Heart left ventricle (tissue), 16 donors: Measurements from ENCODE around the gene ELFN1. TPM values are rescaled to one million over a fixed set of nuclear protein-coding genes. Genes with fewer than 3 reads are reported as not detected.

Source experiments
- ATAC-seq, 4 donors: fragments of 200-7000 bp; cut with Tn5 transposase; one replicate each; pipeline ENCODE4 v1.9.1; 2020 to 2022; ENCODE audit warnings: moderate library complexity in 4 of 4, mild to moderate bottlenecking in 3 of 4, moderate number of reproducible peaks in 1 of 4
- DNase-seq, 5 donors: peaks; one replicate each; pipeline ENCODE4 v3.0.0-alpha.2; 2020
- H3K27ac ChIP-seq, 12 donors: fragments of 200-600 bp; sonication (generic) in 4 of 12; one replicate each; pipeline versions ENCODE4 v1.5.0 to v1.8.0; 2016 to 2022; ENCODE audit warnings: mild to moderate bottlenecking in 2 of 12
- H3K27me3 ChIP-seq, 9 donors: fragments of 200-600 bp; sonication (generic) in 2 of 9; one replicate each; pipeline versions ENCODE4 v1.5.1 to v1.8.0; 2016 to 2022; ENCODE audit warnings: mild to moderate bottlenecking in 3 of 9
- H3K36me3 ChIP-seq, 9 donors: fragments of 200-600 bp; sonication (generic) in 2 of 9; one replicate each; pipeline versions ENCODE4 v1.5.0 to v1.8.0; 2018 to 2022; ENCODE audit warnings: mild to moderate bottlenecking in 2 of 9
- H3K4me1 ChIP-seq, 12 donors: fragments of 200-600 bp; sonication (generic) in 4 of 12; one replicate each; pipeline versions ENCODE4 v1.5.0 to v1.8.0; 2016 to 2022; ENCODE audit warnings: mild to moderate bottlenecking in 3 of 12
- H3K4me3 ChIP-seq, 12 donors: fragments of 200-600 bp; sonication (generic) in 4 of 12; one replicate each; pipeline versions ENCODE4 v1.5.0 to v1.8.0; 2017 to 2022; ENCODE audit warnings: mild to moderate bottlenecking in 9 of 12, moderate library complexity in 4 of 12
- H3K9me3 ChIP-seq, 12 donors: fragments of 200-600 bp; sonication (generic) in 4 of 12; one replicate each; pipeline versions ENCODE4 v1.5.0 to v1.8.0; 2016 to 2022; ENCODE audit warnings: mild to moderate bottlenecking in 1 of 12
- CTCF ChIP-seq, 12 donors: fragments of 200-600 bp; sonication (generic) in 4 of 12; IDR thresholded peaks; one replicate each; pipeline versions ENCODE4 v1.5.0 to v1.8.0; 2018 to 2022; ENCODE audit warnings: antibody characterized with exemption in 12 of 12, mild to moderate bottlenecking in 5 of 12
- POLR2A ChIP-seq, 2 donors: fragments of 450-650 bp; IDR thresholded peaks; one replicate each; pipeline ENCODE4 v1.6.1; 2017; ENCODE audit warnings: antibody characterized with exemption in 2 of 2, mild to moderate bottlenecking in 2 of 2, moderate library complexity in 2 of 2
- WGBS, 4 donors: extraction: QIAGEN DNeasy Blood & Tissue Kit in 2 of 4; methylation state at CpG; one replicate each; pipeline versions ENCODE4 v1.1.5 to v1.1.7; 2013 to 2018; 5-methylcytosine and 5-hydroxymethylcytosine counted together
- intact Hi-C, 10 donors: fragments of 100-400 bp; cut with DNase I; formaldehyde crosslinking; loops; one replicate each; pipeline versions ENCODE4 v1.11.1 to v1.14.2; 2022
- polyA plus RNA-seq, 2 donors: library from polyadenylated mRNA; stranded (reverse); fragments of 200-250 nt; gene quantifications; one replicate each; pipeline ENCODE4 v1.2.3, GENCODE V29; 2013
- total RNA-seq, 9 donors: library from RNA; depleted of rRNA in 2 of 9; stranded (reverse); fragments of >200 nt in 2 of 9; fragmentation: NEBNext Ultra II Directional in 3 of 9; extraction: Animal tissue kit (Norgen Biotek cat#: 25700) in 3 of 9; gene quantifications; one replicate each; pipeline versions ENCODE4 v1.1.0 to v1.2.4, GENCODE V29; 2016 to 2023
- donor health status: ischemic (EF 13 %, LVEDD 7.1; RV severe dilation, severe dysfunction).
- donor health status: healthy with polysubstance abuse.
- donor health status: DM: no; HTN: yes; CAD: no.
- donor health status: DM: no; HTN: no; CAD: no.
- donor health status: ischemic (EF 25% LVEDD 6.9; RV normal size, moderate dysfunction).
- donor health status: ischemic (EF 25% LVEDD 5.7; RV mildly dilated, moderate dysfunction).
- donor health status: healthy.
- donor health status: DM: yes; HTN: yes; CAD: no.
- donor health status: ischemic (EF 35%, LVEDD 5.7; RV mildly dilated, moderate dysfunction).
- donor health status: nonischemic (EF 11% LVEDD 7.7; RV severe dilation, severe dysfunction).
- donor health status: DM: yes; HTN: yes; CAD: no.
- donor health status: PGD.
- donor health status: ischemic (EF 29% LVEDD 5.4; RV normal size, mild dysfunction).
- donor health status: nonischemic (EF 23%, LVEDD 6.1; RV moderate dilation, normal function).

ELFN1 gene
- total and polyA plus RNA-seq, 11 donors, result 2.6 to 18.6 (median 6.6) TPM

- H3K27me3 ChIP-seq, result no peaks in the 10 kb centered on the region
- 79 to 87% (median 85%) methylated on average over 11 of the region's 11 CpGs for WGBS, 4 donors
Observed at GRCh38 chr7:1695800-1696454, 25.9 kb downstream of the ELFN1 start.

GRCh38 chr7:1696671-1697498, 26.8 kb downstream of the ELFN1 start:
- no peaks in the 10 kb centered on the region for H3K36me3 ChIP-seq
- TF ChIP-seq POLR2A (IDR thresholded peaks at IDR 0.05) (no peak), CTCF (IDR thresholded peaks at IDR 0.05) (no peak)
- intact Hi-C loops, result no loop called here
- H3K27ac ChIP-seq, result no peak overlapping the region
- ATAC-seq (no peak), DNase-seq (peak in 3 of 5 donors; percentile 15 to 48 (median 18))
- H3K4me1 ChIP-seq, result peaks cover 0 to 31% (median 4%) of the 10 kb centered on the region in 12 donors
- 75 to 82% (median 75%) methylated on average over 25 to 28 of the region's 28 CpGs for WGBS, 4 donors
- no peaks in the 10 kb centered on the region for H3K27me3 ChIP-seq
- H3K9me3 ChIP-seq, result peaks cover 0 to 4% (median 0%) of the 10 kb centered on the region in 12 donors
- no peak overlapping the region for H3K4me3 ChIP-seq

More at GRCh38 chr7:1695800-1696454, 25.9 kb downstream of the ELFN1 start:
- TF ChIP-seq CTCF (IDR thresholded peaks at IDR 0.05) (no peak), POLR2A (IDR thresholded peaks at IDR 0.05) (no peak)
- Histone ChIP-seq H3K9me3 (no peaks in the 10 kb centered on the region), H3K4me1 (peaks cover 0 to 40% (median 7%) of the 10 kb centered on the region in 12 donors), H3K27ac (no peak overlapping the region), H3K36me3 (no peaks in the 10 kb centered on the region), H3K4me3 (no peak overlapping the region)
- ATAC-seq (no peak), DNase-seq (peak in 3 of 5 donors; percentile 4 to 17 (median 7))
- intact Hi-C loops, result no loop called here

- intact Hi-C loops, result no loop called here
- Histone ChIP-seq H3K4me1 (peaks cover 0 to 24% (median under 1%) of the 10 kb centered on the region in 12 donors), H3K27ac (no peak overlapping the region), H3K9me3 (peaks cover 0 to 12% (median 4%) of the 10 kb centered on the region in 12 donors), H3K27me3 (no peaks in the 10 kb centered on the region), H3K36me3 (no peaks in the 10 kb centered on the region), H3K4me3 (no peak overlapping the region)
- ATAC-seq, result no peak
- TF ChIP-seq POLR2A (IDR thresholded peaks at IDR 0.05) (no peak), CTCF (IDR thresholded peaks at IDR 0.05) (no peak)
- DNase-seq, result peak in 3 of 5 donors; percentile 3 to 19 (median 4)
- 73 to 78% (median 77%) methylated on average over 18 of the region's 18 CpGs for WGBS, 4 donors
Observed at GRCh38 chr7:1697499-1698125, 27.5 kb downstream of the ELFN1 start.

GRCh38 chr7:1698201-1698600, 28.1 kb downstream of the ELFN1 start:
- intact Hi-C loops, result no loop called here
- no peak for TF ChIP-seq POLR2A (IDR thresholded peaks at IDR 0.05)
- no peak for TF ChIP-seq CTCF (IDR thresholded peaks at IDR 0.05)
- ATAC-seq, result no peak
- DNase-seq, result peak in 3 of 5 donors; percentile 5 to 16 (median 5)
- Histone ChIP-seq H3K4me3 (no peak overlapping the region), H3K36me3 (no peaks in the 10 kb centered on the region), H3K27me3 (no peaks in the 10 kb centered on the region), H3K9me3 (peaks cover 0 to 17% (median 7%) of the 10 kb centered on the region in 12 donors), H3K27ac (no peak overlapping the region), H3K4me1 (peaks cover 0 to 20% (median 0%) of the 10 kb centered on the region in 12 donors)
- 63 to 72% (median 69%) methylated on average over 9 of the region's 9 CpGs for WGBS, 4 donors
